SK-N-SH treated with all-trans-retinoic acid at 6 μM for 48 hours (cell line): ENCODE measurements around the gene RNPC3.
"Not testable (repeated sequence)": the region's sequence is repeated elsewhere in the genome, so short reads cannot be mapped to it uniquely, and the experiment has no call there.

Experiments
- ATAC-seq: fragments of 200-7000 bp; cut with Tn5 transposase; 3 replicates; pipeline ENCODE4 v1.9.1; 2020; ENCODE audit warnings: mild to moderate bottlenecking, moderate library complexity
- CREB5 ChIP-seq: fragments of 250-450 bp; sonication (Bioruptor Pico); IDR thresholded peaks from 2 replicates; pipeline ENCODE4 v1.5.1; 2020; ENCODE audit warnings: low read depth, mild to moderate bottlenecking, moderate library complexity
- ESRRG ChIP-seq: fragments of 250-450 bp; sonication (Bioruptor Pico); IDR thresholded peaks from 2 replicates; pipeline ENCODE4 v1.6.1; 2021; ENCODE audit warnings: mild to moderate bottlenecking
- ISL1 ChIP-seq: fragments of 250-450 bp; sonication (Bioruptor Pico); IDR thresholded peaks from 2 replicates; pipeline ENCODE4 v2.1.2; 2022; ENCODE audit warnings: mild to moderate bottlenecking, moderate library complexity
- OSR1 ChIP-seq: fragments of 250-450 bp; sonication (Bioruptor Pico); IDR thresholded peaks from 2 replicates; pipeline ENCODE4 v1.8.0; 2022; ENCODE audit warnings: moderate library complexity, mild to moderate bottlenecking, inconsistent platforms
- POU6F1 ChIP-seq: fragments of 250-450 bp; sonication (Bioruptor Pico); IDR thresholded peaks from 2 replicates; pipeline ENCODE4 v1.8.0; 2021; ENCODE audit warnings: low read depth, mild to moderate bottlenecking, moderate library complexity, borderline replicate concordance
- SNAI2 ChIP-seq: fragments of 250-450 bp; sonication (Bioruptor Pico); IDR thresholded peaks from 2 replicates; pipeline ENCODE4 v1.5.0; 2020; ENCODE audit warnings: mild to moderate bottlenecking, moderate library complexity
- TCF4 ChIP-seq: fragments of 250-450 bp; sonication (Bioruptor Pico); IDR thresholded peaks from 2 replicates; pipeline ENCODE4 v1.8.0; 2021; ENCODE audit warnings: mild to moderate bottlenecking, moderate library complexity, borderline replicate concordance
- TSHZ2 ChIP-seq: fragments of 250-450 bp; sonication (Bioruptor Pico); IDR thresholded peaks from 2 replicates; pipeline ENCODE4 v1.5.0; 2020; ENCODE audit warnings: mild to moderate bottlenecking, moderate library complexity
- ZFP3 ChIP-seq: fragments of 250-450 bp; sonication (Bioruptor Pico); IDR thresholded peaks from 2 replicates; pipeline ENCODE4 v1.5.0; 2020; ENCODE audit warnings: mild to moderate bottlenecking, moderate library complexity
- ZFP30 ChIP-seq: fragments of 450-650 bp; formaldehyde crosslinking; IDR thresholded peaks from 2 replicates; pipeline ENCODE4 v1.5.0; 2022; ENCODE audit warnings: mild to moderate bottlenecking, moderate library complexity
- ZNF565 ChIP-seq: fragments of 450-650 bp; formaldehyde crosslinking; conservative IDR thresholded peaks from 2 replicates; pipeline ENCODE4 v1.5.0; 2020; ENCODE audit warnings: low read depth, mild to moderate bottlenecking, moderate library complexity
- ZNF8 ChIP-seq: fragments of 450-650 bp; formaldehyde crosslinking; IDR thresholded peaks from 2 replicates; pipeline ENCODE4 v1.5.0; 2020; ENCODE audit warnings: mild to moderate bottlenecking, moderate library complexity
- TF ChIP-seq, protein P1 (sequence below): fragments of 250-450 bp; sonication (Bioruptor Pico); IDR thresholded peaks from 2 replicates; pipeline ENCODE4 v1.8.0; 2020; ENCODE audit warnings: mild to moderate bottlenecking, moderate library complexity, borderline replicate concordance

The RNPC3 gene

GRCh38 chr1:103563056-103563455 is 37.6 kb downstream of the RNPC3 start:
- no peak for ATAC-seq

GRCh38 chr1:103569493-103569892 is 44.0 kb downstream of the RNPC3 start:
- ATAC-seq: no peak
- no peak for TF ChIP-seq POU6F1 (CRISPR knock-in tag)
- no peak for TF ChIP-seq OSR1
- TF ChIP-seq, all 23 proteins: peak for 0

More at GRCh38 chr1:103563056-103563455, 37.6 kb downstream of the RNPC3 start:
- TF ChIP-seq OSR1 (no peak), ESRRG (CRISPR knock-in tag) (no peak), ZNF565 (no peak), TSHZ2 (CRISPR knock-in tag) (no peak), SNAI2 (CRISPR knock-in tag) (no peak), POU6F1 (CRISPR knock-in tag) (no peak), ISL1 (CRISPR knock-in tag) (no peak), TCF4 (no peak)
- TF ChIP-seq, protein P1, sequence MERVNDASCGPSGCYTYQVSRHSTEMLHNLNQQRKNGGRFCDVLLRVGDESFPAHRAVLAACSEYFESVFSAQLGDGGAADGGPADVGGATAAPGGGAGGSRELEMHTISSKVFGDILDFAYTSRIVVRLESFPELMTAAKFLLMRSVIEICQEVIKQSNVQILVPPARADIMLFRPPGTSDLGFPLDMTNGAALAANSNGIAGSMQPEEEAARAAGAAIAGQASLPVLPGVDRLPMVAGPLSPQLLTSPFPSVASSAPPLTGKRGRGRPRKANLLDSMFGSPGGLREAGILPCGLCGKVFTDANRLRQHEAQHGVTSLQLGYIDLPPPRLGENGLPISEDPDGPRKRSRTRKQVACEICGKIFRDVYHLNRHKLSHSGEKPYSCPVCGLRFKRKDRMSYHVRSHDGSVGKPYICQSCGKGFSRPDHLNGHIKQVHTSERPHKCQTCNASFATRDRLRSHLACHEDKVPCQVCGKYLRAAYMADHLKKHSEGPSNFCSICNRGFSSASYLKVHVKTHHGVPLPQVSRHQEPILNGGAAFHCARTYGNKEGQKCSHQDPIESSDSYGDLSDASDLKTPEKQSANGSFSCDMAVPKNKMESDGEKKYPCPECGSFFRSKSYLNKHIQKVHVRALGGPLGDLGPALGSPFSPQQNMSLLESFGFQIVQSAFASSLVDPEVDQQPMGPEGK (CRISPR knock-in tag): no peak

GRCh38 chr1:103571289-103571688 is 45.8 kb downstream of the RNPC3 start, which contains the start of gene AMY2B:
Gene AMY2B (plus strand): TSS chr1:103571589. CDS start chr1:103571603, 14 bp downstream.
- ATAC-seq: not testable (repeated sequence)

DNA sequence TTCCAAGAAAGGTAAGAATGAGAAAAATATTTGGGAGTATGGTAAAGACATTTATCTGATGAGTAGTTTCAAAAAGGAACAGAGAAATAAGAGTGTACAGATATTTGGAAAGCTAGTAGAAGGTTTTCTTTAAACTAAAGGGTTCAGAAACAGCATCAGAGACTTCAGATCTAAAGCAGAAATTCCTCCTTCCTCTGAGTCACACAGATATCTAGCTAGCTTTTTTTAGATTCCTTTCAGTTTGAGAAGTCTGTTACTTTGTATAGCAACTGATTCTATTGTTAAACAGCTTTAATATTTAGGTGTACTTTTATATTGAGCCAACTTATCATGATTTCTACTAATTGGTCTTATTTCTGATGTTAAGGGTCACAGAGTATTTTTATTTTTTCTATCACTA is 50.6 kb downstream of the RNPC3 start:
- TF ChIP-seq, protein P1 (CRISPR knock-in tag): no peak
- no peak for TF ChIP-seq TSHZ2 (CRISPR knock-in tag)
- TF ChIP-seq CREB5 (CRISPR knock-in tag): no peak
- no peak for TF ChIP-seq OSR1
- no peak for TF ChIP-seq TCF4
- no peak for TF ChIP-seq ZNF8 (CRISPR knock-in tag)
- TF ChIP-seq ZFP3: no peak
- TF ChIP-seq ZFP30 (CRISPR knock-in tag): no peak
- TF ChIP-seq, all 23 proteins: peak for 0
- ATAC-seq: no peak

- not testable (repeated sequence) for ATAC-seq
Observed at GRCh38 chr1:103576784-103577183, 51.3 kb downstream of the RNPC3 start.
